K562 (cell line): ENCODE data around the gene CRIM1. TPM values are rescaled to one million over a fixed set of nuclear protein-coding genes. Genes with fewer than 3 reads are reported as not detected.

Experiments used
- CREB5 ChIP-seq: fragments of 250-450 bp; sonication (Bioruptor Pico); IDR thresholded peaks from 2 replicates; pipeline ENCODE4 v1.5.0; 2020; ENCODE audit warnings: mild to moderate bottlenecking
- FOXJ2 ChIP-seq: fragments of 200-800 bp; sonication (Bioruptor generic); IDR thresholded peaks from 2 replicates; pipeline ENCODE4 v1.6.1; 2016; ENCODE audit warnings: missing genetic modification characterization, missing compliant biosample characterization
- MEIS2 ChIP-seq: fragments of 450-650 bp; IDR thresholded peaks from 2 replicates; pipeline ENCODE4 v1.6.1; 2014; ENCODE audit warnings: mild to moderate bottlenecking; ENCODE audit not compliant: partially characterized antibody
- NR4A1 ChIP-seq, 2 experiments: fragments of 250-450 bp in 1 of 2; fragments of 450-650 bp in 1 of 2; sonication (Bioruptor Pico) in 1 of 2; IDR thresholded peaks; 2 replicates each; pipeline versions ENCODE4 v1.4.0 to v1.6.1; 2016 to 2020; ENCODE audit warnings: mild to moderate bottlenecking in 2 of 2, missing compliant biosample characterization in 1 of 2, missing genetic modification characterization in 1 of 2, moderate library complexity in 1 of 2
- POLR2H ChIP-seq: IDR thresholded peaks from 2 replicates; pipeline ENCODE4 v1.6.1; 2016; ENCODE audit warnings: missing genetic modification characterization, low read depth, mild to moderate bottlenecking, control low read depth, missing compliant biosample characterization, moderate library complexity
- RBFOX2 ChIP-seq: fragments of 200-400 bp; formaldehyde crosslinking; IDR thresholded peaks from 2 replicates; pipeline ENCODE4 v1.6.1; 2017; ENCODE audit warnings: low read depth, mild to moderate bottlenecking, low read length, moderate library complexity
- STAT6 ChIP-seq: sonication (generic); formaldehyde crosslinking; IDR thresholded peaks from 2 replicates; pipeline ENCODE4 v1.8.1; 2023; ENCODE audit warnings: mild to moderate bottlenecking, missing genetic modification reagents
- TOE1 ChIP-seq, 2 experiments: fragments of 450-650 bp in 1 of 2; sonication (generic) in 1 of 2; formaldehyde crosslinking in 1 of 2; IDR thresholded peaks; 2 replicates each; pipeline versions ENCODE4 v1.7.1 to v1.8.0; 2016 to 2022; ENCODE audit warnings: borderline replicate concordance in 2 of 2, mild to moderate bottlenecking in 2 of 2, antibody characterized with exemption in 1 of 2, inconsistent platforms in 1 of 2, low read depth in 1 of 2, missing genetic modification reagents in 1 of 2, moderate library complexity in 1 of 2
- polyA plus RNA-seq, 8 experiments: library from polyadenylated mRNA; depleted of rRNA in 4 of 8; stranded (reverse) in 5 of 8; unstranded in 3 of 8; fragments of >200 nt; fragmentation: Nextera tagmentation in 2 of 8; fragmentation: Illumina TruSeq in 1 of 8; extraction: Ambion mirVana in 2 of 8; extraction: Trizol in 1 of 8; gene quantifications; 2 replicates each; pipeline versions ENCODE4 v1.2.1 to v1.2.3, GENCODE V29; 2011 to 2014; ENCODE audit warnings: inconsistent platforms in 1 of 8, missing spikeins in 1 of 8
- total RNA-seq, 7 experiments: library from RNA; depleted of rRNA in 6 of 7; stranded (reverse); fragments of >200 nt in 6 of 7; fragmentation: Illumina TruSeq in 2 of 7; extraction: Trizol in 2 of 7; gene quantifications; 2 replicates each; pipeline versions ENCODE4 v1.2.1 to v1.2.3, GENCODE V29; 2011 to 2021; ENCODE audit warnings: low replicate concordance in 1 of 7

The CRIM1 gene
- total and polyA plus RNA-seq, 9 of the 15 experiments (the other 6 are each of a cell fraction or from before 2014, with no cell fraction given): 0.01 to 0.36 (median 0.06) TPM; not detected in 1

- TF ChIP-seq TOE1 (IDR thresholded peaks at IDR 0.05; ENCODE audit: borderline replicate concordance): no peak
- TF ChIP-seq TOE1 (CRISPR knock-in tag; IDR thresholded peaks at IDR 0.05; ENCODE audit: borderline replicate concordance, low read depth): no peak
- no peak for TF ChIP-seq MEIS2
- no peak for TF ChIP-seq FOXJ2 (tag)
- TF ChIP-seq NR4A1 (CRISPR knock-in tag; IDR thresholded peaks at IDR 0.05): no peak
- no peak for TF ChIP-seq NR4A1 (tag; IDR thresholded peaks at IDR 0.05)
- no peak for TF ChIP-seq RBFOX2
- TF ChIP-seq POLR2H (tag): no peak
- no peak for TF ChIP-seq CREB5 (CRISPR knock-in tag)
- no peak for TF ChIP-seq STAT6
Measured at GRCh38 chr2:36337354-36337753, 18.2 kb upstream of the CRIM1 start (continued).
